Lower leg skin (tissue), 3 donors: ENCODE measurements around the gene ZNF367.

ENCODE experiments used
- CTCF ChIP-seq, 3 donors: fragments of 450-650 bp; IDR thresholded peaks; one replicate each; pipeline ENCODE4 v1.5.1; 2016; ENCODE audit warnings: antibody characterized with exemption in 3 of 3, mild to moderate bottlenecking in 3 of 3, moderate library complexity in 2 of 3
- POLR2A ChIP-seq, 2 donors: fragments of 450-650 bp; IDR thresholded peaks; one replicate each; pipeline ENCODE4 v1.6.1; 2016 to 2017; ENCODE audit warnings: antibody characterized with exemption in 2 of 2, mild to moderate bottlenecking in 1 of 2, moderate library complexity in 1 of 2

DNA sequence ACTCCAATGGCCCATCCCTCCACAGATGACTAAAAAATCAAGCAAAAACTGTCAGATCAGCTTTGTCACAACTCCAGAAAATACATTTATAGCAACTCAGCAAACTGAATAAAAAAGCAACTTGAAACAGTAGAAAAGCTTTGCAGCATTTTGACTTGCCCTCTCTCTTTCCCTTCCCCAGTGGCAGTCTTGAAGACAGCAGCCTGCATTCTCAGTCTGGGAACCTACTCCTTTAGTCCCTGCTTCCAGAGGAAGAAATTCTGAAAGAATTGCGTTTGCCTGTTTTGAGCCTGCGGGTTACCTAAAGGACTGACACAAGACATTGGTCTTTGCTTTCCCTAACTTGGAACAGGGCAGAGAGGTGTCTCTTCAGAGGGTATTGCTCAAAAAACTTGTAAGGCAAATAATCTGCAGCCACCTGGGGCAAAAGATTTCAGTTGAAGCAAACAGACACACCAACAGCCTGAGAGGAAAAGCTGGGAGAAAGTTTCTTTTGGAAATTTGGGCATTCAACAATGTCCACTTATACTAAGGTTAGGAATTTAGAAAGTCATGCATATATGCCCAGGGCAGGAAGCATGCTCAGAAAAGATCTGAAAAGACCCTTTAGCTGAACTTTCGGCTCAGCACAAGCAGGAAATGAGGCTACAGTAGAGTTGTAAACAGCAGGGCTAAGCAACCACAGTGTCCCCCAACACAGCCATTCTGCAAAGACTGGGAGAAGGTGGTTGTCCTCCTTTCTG lies 19.4 kb downstream of the ZNF367 start:
- TF ChIP-seq CTCF (IDR thresholded peaks at IDR 0.05) (no peak), POLR2A (IDR thresholded peaks at IDR 0.05) (no peak)
